C4-2B (cell line): ENCODE data around the gene CLCA1.

Experiments
- H3K27ac ChIP-seq: fragments of 450-650 bp; 2 replicates; pipeline ENCODE4 v1.5.1; 2017
- CTCF ChIP-seq: fragments of 450-650 bp; conservative IDR thresholded peaks from 2 replicates; pipeline ENCODE4 v1.5.1; 2017; ENCODE audit warnings: mild to moderate bottlenecking
- ZFX ChIP-seq: fragments of 450-650 bp; IDR thresholded peaks from 2 replicates; pipeline ENCODE4 v1.6.1; 2017

CLCA1 gene

DNA sequence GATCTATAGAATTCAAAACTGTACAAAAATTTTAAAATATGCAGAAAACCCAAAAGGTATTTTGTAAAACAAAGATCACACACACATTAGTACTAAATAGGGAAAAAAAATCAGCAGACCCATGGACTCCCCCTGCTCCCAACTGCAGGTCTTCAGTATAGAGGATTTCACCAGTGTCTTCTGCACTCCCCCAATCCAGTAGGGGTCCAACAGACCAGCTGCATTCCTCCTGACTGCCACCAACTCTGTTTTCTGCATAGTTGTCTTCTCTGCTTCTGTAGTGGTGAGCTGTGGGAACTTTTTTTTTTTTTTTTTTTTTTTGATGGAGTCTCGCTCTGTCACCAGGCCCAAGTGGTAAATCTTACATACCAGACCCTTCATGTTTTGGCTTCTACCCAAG, 22.8 kb upstream of the CLCA1 start:
- H3K27ac ChIP-seq = no peak overlapping the region
- TF ChIP-seq ZFX = no peak
- TF ChIP-seq CTCF = no peak

DNA sequence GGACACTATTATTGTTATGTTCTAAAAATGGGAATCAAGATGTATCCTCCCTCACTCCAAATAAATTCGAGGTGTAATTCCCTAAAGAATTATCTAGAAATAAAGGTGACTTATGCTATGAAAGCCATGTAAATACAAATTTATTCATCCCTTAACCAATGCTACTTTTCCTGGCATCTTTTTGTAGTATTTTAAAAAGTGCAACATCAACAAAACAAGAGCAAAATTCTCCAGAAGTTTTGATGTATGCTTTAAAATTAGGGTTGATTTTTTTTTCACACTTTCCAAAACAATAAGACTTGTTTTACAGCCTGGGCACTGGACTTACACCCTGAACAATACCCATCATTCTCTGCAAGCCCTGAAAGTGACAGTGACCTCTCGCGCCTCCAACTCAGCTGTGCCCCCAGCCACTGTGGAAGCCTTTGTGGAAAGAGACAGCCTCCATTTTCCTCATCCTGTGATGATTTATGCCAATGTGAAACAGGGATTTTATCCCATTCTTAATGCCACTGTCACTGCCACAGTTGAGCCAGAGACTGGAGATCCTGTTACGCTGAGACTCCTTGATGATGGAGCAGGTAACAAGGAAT, 21.4 kb upstream of the CLCA1 start:
- no peak for TF ChIP-seq ZFX
- no peak for TF ChIP-seq CTCF
- no peak overlapping the region for H3K27ac ChIP-seq

DNA sequence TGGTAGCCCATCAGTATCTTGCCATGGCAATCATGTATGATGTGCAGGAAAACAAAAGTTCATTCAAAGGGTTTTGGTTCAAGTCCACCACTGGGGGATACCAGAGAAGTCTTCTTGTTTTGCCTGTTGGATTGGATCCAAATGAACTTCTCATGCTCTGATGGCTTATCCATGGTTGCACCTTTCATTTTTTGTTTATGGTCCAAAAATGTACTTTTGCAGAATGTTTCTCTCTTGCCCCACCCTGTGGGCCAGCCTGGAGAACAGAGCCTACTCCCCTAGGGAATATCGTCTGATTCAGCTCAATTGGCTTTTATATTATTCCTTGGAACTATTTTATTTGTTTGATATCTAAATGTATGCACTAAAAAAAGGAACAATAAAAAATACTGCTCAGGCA, 20.1 kb upstream of the CLCA1 start:
- H3K27ac ChIP-seq = no peak overlapping the region
- TF ChIP-seq CTCF (no peak), ZFX (no peak)

DNA sequence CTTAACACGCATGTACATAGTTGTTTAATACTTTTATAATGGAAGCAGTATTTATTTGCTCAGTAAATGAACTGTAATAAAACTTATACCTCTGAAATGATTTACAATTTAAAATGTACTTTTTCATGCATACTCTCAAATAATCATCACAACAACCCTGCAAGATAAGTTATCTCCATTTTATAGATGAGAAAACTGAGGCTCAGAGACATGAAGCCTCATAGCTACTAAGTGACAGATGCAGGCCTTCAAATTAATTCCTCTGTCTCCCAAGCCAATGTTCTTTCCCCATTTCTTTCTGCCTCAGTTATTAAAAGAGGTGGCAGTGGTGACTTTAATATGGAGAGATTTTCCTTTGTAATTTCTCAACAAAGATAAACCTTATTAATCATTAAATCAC, 19.6 kb upstream of the CLCA1 start:
- H3K27ac ChIP-seq = no peak overlapping the region
- TF ChIP-seq ZFX = no peak
- no peak for TF ChIP-seq CTCF

GRCh38 chr1:86450847-86451246, 17.9 kb upstream of the CLCA1 start:
- TF ChIP-seq CTCF (no peak), ZFX (no peak)
- H3K27ac ChIP-seq = no peak overlapping the region

DNA sequence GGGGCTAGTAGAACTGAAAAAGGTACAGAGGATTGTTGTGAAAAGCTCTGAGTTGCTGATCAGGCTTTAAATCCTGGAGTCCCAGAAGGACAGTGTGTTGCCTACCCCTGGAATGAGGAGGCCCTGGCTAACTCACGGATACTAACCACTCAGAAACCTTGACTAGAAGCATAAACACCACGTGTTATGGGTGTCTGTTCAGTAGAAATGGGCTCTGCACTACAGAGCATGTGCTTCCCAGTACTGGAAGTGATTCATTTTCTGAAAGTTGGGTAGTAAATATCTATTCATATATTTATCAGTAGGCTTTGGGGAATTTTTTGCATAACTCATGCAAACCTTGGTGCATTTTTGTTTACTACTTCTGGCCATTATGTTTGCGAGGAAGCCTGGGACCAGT, 15.1 kb upstream of the CLCA1 start:
- TF ChIP-seq ZFX (no peak), CTCF (no peak)
- H3K27ac ChIP-seq = no peak overlapping the region

DNA sequence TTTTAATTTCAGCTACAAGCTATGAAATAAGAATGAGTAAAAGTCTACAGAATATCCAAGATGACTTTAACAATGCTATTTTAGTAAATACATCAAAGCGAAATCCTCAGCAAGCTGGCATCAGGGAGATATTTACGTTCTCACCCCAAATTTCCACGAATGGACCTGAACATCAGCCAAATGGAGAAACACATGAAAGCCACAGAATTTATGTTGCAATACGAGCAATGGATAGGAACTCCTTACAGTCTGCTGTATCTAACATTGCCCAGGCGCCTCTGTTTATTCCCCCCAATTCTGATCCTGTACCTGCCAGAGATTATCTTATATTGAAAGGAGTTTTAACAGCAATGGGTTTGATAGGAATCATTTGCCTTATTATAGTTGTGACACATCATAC, 13.7 kb upstream of the CLCA1 start:
- TF ChIP-seq ZFX (no peak), CTCF (no peak)
- H3K27ac ChIP-seq = no peak overlapping the region
